Chondrocyte (in vitro differentiated cells): ENCODE measurements around the gene SAV1. TPM values are rescaled to one million over a fixed set of nuclear protein-coding genes. Genes with fewer than 3 reads are reported as not detected.

ENCODE experiments used
- DNase-seq: peaks from one replicate; pipeline ENCODE4 v3.0.0; 2021; ENCODE audit warnings: mixed read lengths, low spot score
- H3K27ac Mint-ChIP-seq: one replicate; pipeline ENCODE4 v1.8.0; 2021; ENCODE audit warnings: mild to moderate bottlenecking, moderate library complexity, mixed read lengths; ENCODE audit not compliant: unreplicated experiment
- H3K27me3 Mint-ChIP-seq: 2 replicates; pipeline ENCODE4 v1.8.0; 2021; ENCODE audit warnings: low read depth, mixed read lengths
- H3K36me3 Mint-ChIP-seq: 2 replicates; pipeline ENCODE4 v1.8.0; 2021; ENCODE audit warnings: low read depth, mixed read lengths
- H3K4me1 Mint-ChIP-seq: 2 replicates; pipeline ENCODE4 v1.8.0; 2021; ENCODE audit warnings: low read depth, mild to moderate bottlenecking, mixed read lengths
- H3K4me3 Mint-ChIP-seq: one replicate; pipeline ENCODE4 v1.8.0; 2021; ENCODE audit warnings: mild to moderate bottlenecking, moderate library complexity, mixed read lengths; ENCODE audit not compliant: unreplicated experiment
- H3K9me3 Mint-ChIP-seq: 2 replicates; pipeline ENCODE4 v1.8.0; 2021; ENCODE audit warnings: low read depth, mixed read lengths
- CTCF ChIP-seq: fragments of 200-600 bp; sonication (generic); IDR thresholded peaks from 2 replicates; pipeline ENCODE4 v1.5.0; 2021; ENCODE audit warnings: antibody characterized with exemption, mild to moderate bottlenecking, moderate library complexity
- total RNA-seq: library from RNA; stranded (reverse); gene quantifications from 3 replicates; pipeline ENCODE4 v1.2.1, GENCODE V29; 2021

The SAV1 gene
- total RNA-seq, 1 donor from 2014 or later, result 25.1 TPM

- TF ChIP-seq CTCF, result no peak
- H3K27ac Mint-ChIP-seq, result no peak overlapping the region
- H3K4me3 Mint-ChIP-seq, result no peak overlapping the region
- peaks cover 11% of the 10 kb centered on the region for H3K36me3 Mint-ChIP-seq
- H3K4me1 Mint-ChIP-seq, result peaks cover under 1% of the 10 kb centered on the region
- no peaks in the 10 kb centered on the region for H3K9me3 Mint-ChIP-seq
- no peaks in the 10 kb centered on the region for H3K27me3 Mint-ChIP-seq
- no peak for DNase-seq
These were observed 73.4 kb downstream of the SAV1 start for GRCh38 chr14:50594577-50595316.

- peaks cover 15% of the 10 kb centered on the region for H3K4me1 Mint-ChIP-seq
- no peak for TF ChIP-seq CTCF
- DNase-seq, result no peak
- no peaks in the 10 kb centered on the region for H3K27me3 Mint-ChIP-seq
- H3K4me3 Mint-ChIP-seq, result no peak overlapping the region
- H3K36me3 Mint-ChIP-seq, result peaks cover 14% of the 10 kb centered on the region
- H3K27ac Mint-ChIP-seq, result no peak overlapping the region
- H3K9me3 Mint-ChIP-seq, result no peaks in the 10 kb centered on the region
These were observed 77.6 kb downstream of the SAV1 start for GRCh38 chr14:50590464-50590863.

Other genes starting within 250 kb of the SAV1 start
- 103 to 112 TPM (median 105 TPM) in 3 replicates for gene MAP4K5, start 135.7 kb downstream of the SAV1 start, total RNA-seq
- 19.0 to 19.4 TPM (median 19.4 TPM) in 3 replicates for gene ATL1, start 108.2 kb downstream of the SAV1 start, total RNA-seq
- 43.5 to 46.9 TPM (median 45.0 TPM) in 3 replicates for gene NIN, start 162.9 kb upstream of the SAV1 start, total RNA-seq
- not detected in 3 replicates for gene ABHD12B, start 203.7 kb upstream of the SAV1 start, total RNA-seq